Neural progenitor cell (in vitro differentiated cells): Measurements from ENCODE around the gene ISM1. TPM values are rescaled to one million over a fixed set of nuclear protein-coding genes. Genes with fewer than 3 reads are reported as not detected.

Experiments used
- DNase-seq: peaks from one replicate; pipeline ENCODE4 v3.0.0-alpha.2; 2016; ENCODE audit warnings: low spot score
- H2AFZ ChIP-seq: fragments of 200-600 bp; sonication (generic); replicated peaks from 2 replicates; pipeline ENCODE4 v1.6.1; 2016; ENCODE audit warnings: antibody characterized with exemption
- H3F3A ChIP-seq: fragments of 200-600 bp; sonication (generic); 2 replicates; pipeline ENCODE4 v1.6.1; 2016; ENCODE audit warnings: antibody characterized with exemption, low read depth
- H3K27ac ChIP-seq: fragments of 200-600 bp; sonication (generic); 2 replicates; pipeline ENCODE4 v1.5.1; 2016; ENCODE audit warnings: mild to moderate bottlenecking
- H3K27me3 ChIP-seq: fragments of 200-600 bp; sonication (generic); 2 replicates; pipeline ENCODE4 v1.6.1; 2016; ENCODE audit warnings: mild to moderate bottlenecking, moderate library complexity
- H3K36me3 ChIP-seq: fragments of 200-600 bp; sonication (generic); 2 replicates; pipeline ENCODE4 v1.5.1; 2016
- H3K4me1 ChIP-seq: fragments of 200-600 bp; sonication (generic); 2 replicates; pipeline ENCODE4 v1.6.1; 2016; ENCODE audit warnings: mixed run types
- H3K4me2 ChIP-seq: fragments of 200-600 bp; sonication (generic); 2 replicates; pipeline ENCODE4 v1.6.1; 2016
- H3K4me3 ChIP-seq: fragments of 200-600 bp; sonication (generic); 2 replicates; pipeline ENCODE4 v1.5.1; 2016
- H3K79me2 ChIP-seq: fragments of 200-600 bp; sonication (generic); 2 replicates; pipeline ENCODE4 v1.6.1; 2016; ENCODE audit warnings: low read depth
- H3K9ac ChIP-seq: fragments of 200-600 bp; sonication (generic); 2 replicates; pipeline ENCODE4 v1.6.1; 2016
- H3K9me3 ChIP-seq: fragments of 200-600 bp; sonication (generic); 2 replicates; pipeline ENCODE4 v1.5.1; 2016; ENCODE audit warnings: low read depth
- H4K20me1 ChIP-seq: fragments of 200-600 bp; sonication (generic); 2 replicates; pipeline ENCODE4 v1.6.1; 2016; ENCODE audit warnings: low read depth
- H3K27ac Mint-ChIP-seq: 3 replicates; pipeline ENCODE4 v1.8.0; 2021; ENCODE audit warnings: mixed read lengths
- H3K27me3 Mint-ChIP-seq: 2 replicates; pipeline ENCODE4 v1.8.0; 2022; ENCODE audit warnings: low read depth, mild to moderate bottlenecking, inconsistent platforms, moderate library complexity, mixed read lengths; ENCODE audit not compliant: insufficient read depth
- H3K36me3 Mint-ChIP-seq: 3 replicates; pipeline ENCODE4 v1.8.0; 2021; ENCODE audit warnings: mixed read lengths
- H3K4me1 Mint-ChIP-seq: 3 replicates; pipeline ENCODE4 v1.8.0; 2021; ENCODE audit warnings: mixed read lengths
- H3K4me3 Mint-ChIP-seq: 3 replicates; pipeline ENCODE4 v1.8.0; 2021; ENCODE audit warnings: mild to moderate bottlenecking, moderate library complexity, mixed read lengths
- H3K9me3 Mint-ChIP-seq: 3 replicates; pipeline ENCODE4 v1.8.0; 2020; ENCODE audit warnings: mixed read lengths
- CTCF ChIP-seq: fragments of 200-600 bp; sonication (generic); IDR thresholded peaks from 2 replicates; pipeline ENCODE4 v1.5.1; 2017; ENCODE audit warnings: antibody characterized with exemption, mild to moderate bottlenecking
- EZH2 ChIP-seq: fragments of 200-600 bp; sonication (generic); IDR thresholded peaks from 2 replicates; pipeline ENCODE4 v1.6.1; 2017; ENCODE audit warnings: antibody characterized with exemption, mild to moderate bottlenecking, moderate library complexity
- EZH2phosphoT487 ChIP-seq: fragments of 200-600 bp; sonication (generic); IDR thresholded peaks from 2 replicates; pipeline ENCODE4 v1.6.1; 2017; ENCODE audit warnings: antibody characterized with exemption
- total RNA-seq: library from RNA; depleted of rRNA; stranded (reverse); fragments of >200 nt; gene quantifications from 2 replicates; pipeline ENCODE4 v1.2.3, GENCODE V29; 2015; ENCODE audit warnings: low replicate concordance

The ISM1 gene
- total RNA-seq, 1 donor from 2014 or later, result not detected

- Histone ChIP-seq H3K79me2 (no peaks in the 10 kb centered on the region), H3K4me2 (no peak overlapping the region), H3K9ac (no peak overlapping the region), H3F3A (no peaks in the 10 kb centered on the region), H3K27ac (no peak overlapping the region), H3K27me3 (no peaks in the 10 kb centered on the region), H3K4me3 (no peak overlapping the region), H2AFZ (no peak overlapping the region), H3K4me1 (no peaks in the 10 kb centered on the region), H3K9me3 (no peaks in the 10 kb centered on the region), H3K36me3 (no peaks in the 10 kb centered on the region), H4K20me1 (no peaks in the 10 kb centered on the region)
- Mint-ChIP-seq H3K27me3 (peaks cover 2% of the 10 kb centered on the region), H3K36me3 (no peaks in the 10 kb centered on the region), H3K4me1 (no peaks in the 10 kb centered on the region), H3K4me3 (no peak overlapping the region), H3K27ac (no peak overlapping the region), H3K9me3 (no peaks in the 10 kb centered on the region)
- no peak for TF ChIP-seq EZH2phosphoT487
- no peak for TF ChIP-seq CTCF
- no peak for TF ChIP-seq EZH2
- no peak for DNase-seq
Observed at GRCh38 chr20:13294522-13294921, 73.4 kb downstream of the ISM1 start.

- Histone ChIP-seq H3K27ac (no peak overlapping the region), H3K9me3 (no peaks in the 10 kb centered on the region), H3F3A (no peaks in the 10 kb centered on the region), H4K20me1 (no peaks in the 10 kb centered on the region), H3K4me2 (no peak overlapping the region), H3K79me2 (no peaks in the 10 kb centered on the region), H3K4me1 (no peaks in the 10 kb centered on the region), H3K9ac (no peak overlapping the region), H2AFZ (peak overlapping the region; percentile 26), H3K27me3 (no peaks in the 10 kb centered on the region), H3K4me3 (no peak overlapping the region), H3K36me3 (no peaks in the 10 kb centered on the region)
- no peaks in the 10 kb centered on the region for H3K4me1 Mint-ChIP-seq
- DNase-seq, result no peak
- H3K27me3 Mint-ChIP-seq, result peaks cover 2% of the 10 kb centered on the region
- no peak overlapping the region for H3K27ac Mint-ChIP-seq
- H3K4me3 Mint-ChIP-seq, result no peak overlapping the region
- H3K9me3 Mint-ChIP-seq, result no peaks in the 10 kb centered on the region
- TF ChIP-seq EZH2phosphoT487 (no peak), EZH2 (no peak), CTCF (no peak)
- H3K36me3 Mint-ChIP-seq, result no peaks in the 10 kb centered on the region
Observed at GRCh38 chr20:13295637-13296036, 74.6 kb downstream of the ISM1 start.

GRCh38 chr20:13296070-13296469 lies 75.0 kb downstream of the ISM1 start:
- TF ChIP-seq EZH2 (no peak), EZH2phosphoT487 (no peak), CTCF (no peak)
- no peaks in the 10 kb centered on the region for H3K36me3 Mint-ChIP-seq
- no peaks in the 10 kb centered on the region for H3F3A ChIP-seq
- H3K9ac ChIP-seq, result no peak overlapping the region
- H3K27me3 ChIP-seq, result no peaks in the 10 kb centered on the region
- H3K79me2 ChIP-seq, result no peaks in the 10 kb centered on the region
- no peak overlapping the region for H3K4me2 ChIP-seq
- H3K4me1 Mint-ChIP-seq, result no peaks in the 10 kb centered on the region
- no peak for DNase-seq
- no peaks in the 10 kb centered on the region for H3K9me3 ChIP-seq
- H3K36me3 ChIP-seq, result no peaks in the 10 kb centered on the region
- peaks cover 2% of the 10 kb centered on the region for H3K27me3 Mint-ChIP-seq
- H2AFZ ChIP-seq, result no peak overlapping the region
- no peak overlapping the region for H3K4me3 ChIP-seq
- no peak overlapping the region for H3K27ac ChIP-seq
- no peak overlapping the region for H3K4me3 Mint-ChIP-seq
- no peaks in the 10 kb centered on the region for H3K4me1 ChIP-seq
- no peak overlapping the region for H3K27ac Mint-ChIP-seq
- H3K9me3 Mint-ChIP-seq, result no peaks in the 10 kb centered on the region
- no peaks in the 10 kb centered on the region for H4K20me1 ChIP-seq
